ENCODE results near the gene KAT8.
A peak's percentile ranks its signal among the peaks of the same experiment; 100 is the strongest.
"Not testable (repeated sequence)": the region's sequence is repeated elsewhere in the genome, so short reads cannot be mapped to it uniquely, and the experiment has no call there.

The KAT8 gene

DNA sequence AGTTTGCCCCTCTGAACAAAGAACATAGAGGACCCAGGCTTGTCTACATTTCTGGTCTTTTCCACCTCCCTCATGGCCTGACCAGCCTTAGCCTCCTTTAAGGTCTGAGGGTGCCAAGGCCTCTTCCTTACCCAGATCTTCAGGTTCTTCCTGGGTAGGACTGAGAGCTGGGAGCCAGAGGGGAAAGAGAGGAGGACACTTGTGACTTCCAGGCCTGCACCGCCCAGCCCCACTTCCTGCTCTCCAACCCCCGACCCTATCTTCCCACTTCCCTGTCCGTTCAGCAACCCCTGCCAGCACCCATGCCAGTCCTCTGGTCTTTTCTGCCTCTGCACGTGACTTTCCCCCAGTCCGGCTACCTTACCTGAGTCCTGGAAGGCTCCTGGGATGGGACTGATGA is 31.9 kb downstream of the KAT8 start:
- DNase-seq (ENCODE audit: low read depth): no peak

DNA sequence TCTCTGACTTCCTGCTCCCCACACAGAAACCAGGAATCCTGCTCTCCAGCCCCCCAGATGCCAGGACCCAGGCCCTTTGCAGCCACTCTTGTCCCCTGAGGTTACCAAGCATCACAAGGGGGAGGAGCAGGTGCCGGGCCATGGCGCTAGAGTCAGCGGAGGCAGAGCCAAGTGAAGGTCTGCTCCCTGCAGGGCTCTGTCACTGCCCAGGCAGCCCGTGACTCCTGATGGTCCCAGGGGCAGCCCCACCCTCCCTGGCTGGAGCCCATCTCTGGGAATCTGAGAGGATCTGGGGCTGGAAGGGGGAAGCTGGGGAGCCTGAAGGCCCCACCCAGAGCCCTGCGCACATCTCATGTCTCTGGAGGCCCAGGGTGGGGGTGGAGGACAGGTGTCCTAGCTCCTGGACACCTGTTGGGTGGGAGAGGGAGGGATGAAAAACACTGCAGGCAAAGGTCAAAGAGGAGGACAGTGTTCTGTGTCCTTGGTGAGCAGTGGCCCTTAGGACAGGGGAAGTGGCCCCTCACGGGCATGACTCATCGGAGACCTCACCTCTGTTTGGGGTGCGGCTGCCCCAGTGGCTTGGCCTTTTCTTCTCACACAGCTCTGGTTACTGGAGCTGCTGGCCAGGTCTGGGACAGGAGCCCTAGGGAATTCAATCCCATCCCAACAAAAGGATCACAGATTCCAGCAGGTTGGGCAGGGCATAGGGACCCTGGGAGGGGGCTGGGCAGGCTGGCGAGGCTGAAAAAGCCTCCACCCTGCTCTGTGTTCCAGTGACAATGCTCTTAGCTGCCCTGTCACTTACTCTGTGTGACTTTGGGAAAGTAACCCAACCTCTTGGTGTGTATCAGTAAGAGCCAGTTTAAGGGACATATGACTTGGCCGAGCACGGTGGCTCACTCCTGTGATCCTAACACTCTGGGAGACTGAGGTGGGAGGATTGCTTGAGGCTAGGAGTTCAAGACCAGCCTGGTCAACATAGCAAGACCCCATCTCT is 32.7 kb downstream of the KAT8 start, which contains the start of gene PRSS36:
PRSS36 (minus strand) TSS at position 173 of the 997 bp plus-strand sequence; CDS start at position 142, 31 bp downstream.
- DNase-seq (ENCODE audit: low read depth): no peak

DNA sequence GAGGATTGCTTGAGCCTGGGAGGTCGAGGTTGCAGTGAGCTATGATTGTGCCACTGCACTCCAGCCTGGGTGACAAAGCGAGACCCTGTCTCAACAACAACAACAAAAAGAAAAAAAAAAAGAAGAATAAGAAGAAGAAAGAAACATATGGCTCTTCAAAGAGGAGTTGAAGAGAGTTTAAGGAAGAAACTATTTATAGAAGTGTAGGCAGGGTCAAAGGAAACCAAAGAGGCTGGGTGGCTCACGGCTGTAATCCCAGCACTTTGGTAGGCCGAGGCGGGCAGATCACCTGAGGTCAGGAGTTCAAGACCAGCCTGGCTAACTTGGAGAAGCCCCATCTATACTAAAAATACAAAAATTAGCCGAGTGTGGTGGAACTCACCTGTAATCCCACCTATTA is 33.5 kb downstream of the KAT8 start:
- DNase-seq (ENCODE audit: low read depth): not testable (repeated sequence)

GRCh38 chr16:31157136-31157535 is 39.7 kb downstream of the KAT8 start:
- DNase-seq (ENCODE audit: low read depth): no peak

DNA sequence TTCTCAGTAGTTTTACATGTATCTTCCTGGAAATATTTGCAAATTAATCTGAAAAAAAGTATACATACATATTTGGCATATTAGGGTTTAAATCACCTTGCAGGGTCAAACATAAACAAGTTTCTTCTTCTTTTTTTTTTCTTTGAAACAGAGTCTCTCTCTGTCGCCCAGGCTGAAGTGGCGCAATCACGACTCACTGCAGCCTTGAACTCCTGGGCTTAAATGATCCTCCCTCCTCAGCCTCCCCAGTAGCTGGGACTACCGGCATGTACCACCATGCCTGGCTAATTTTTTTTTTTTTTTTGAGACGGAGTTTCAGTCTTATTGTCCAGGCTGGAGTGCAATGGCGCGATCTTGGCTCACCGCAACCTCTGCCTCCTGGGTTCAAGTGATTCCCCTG is 49.9 kb downstream of the KAT8 start:
- DNase-seq (ENCODE audit: low read depth): no peak

DNA sequence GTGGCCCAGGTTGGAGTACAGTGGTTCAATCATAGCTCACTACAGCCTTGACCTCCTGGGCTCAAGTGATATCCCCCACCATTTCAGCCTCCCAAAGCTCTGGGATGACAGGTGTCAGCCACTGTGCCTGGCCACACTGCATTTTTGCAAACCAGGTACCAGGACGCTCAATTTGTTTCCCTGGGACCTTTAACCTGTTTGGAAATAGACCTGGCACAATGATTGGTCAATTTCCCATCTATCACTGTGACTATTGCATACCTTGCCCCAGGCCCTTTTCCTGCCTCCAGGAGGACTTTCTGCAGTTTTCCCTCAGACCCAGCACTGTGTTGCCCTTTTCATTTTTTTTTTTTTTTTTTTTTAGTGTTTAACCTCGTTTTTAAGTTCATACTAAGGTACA is 51.4 kb downstream of the KAT8 start:
- DNase-seq (ENCODE audit: low read depth): no peak

DNA sequence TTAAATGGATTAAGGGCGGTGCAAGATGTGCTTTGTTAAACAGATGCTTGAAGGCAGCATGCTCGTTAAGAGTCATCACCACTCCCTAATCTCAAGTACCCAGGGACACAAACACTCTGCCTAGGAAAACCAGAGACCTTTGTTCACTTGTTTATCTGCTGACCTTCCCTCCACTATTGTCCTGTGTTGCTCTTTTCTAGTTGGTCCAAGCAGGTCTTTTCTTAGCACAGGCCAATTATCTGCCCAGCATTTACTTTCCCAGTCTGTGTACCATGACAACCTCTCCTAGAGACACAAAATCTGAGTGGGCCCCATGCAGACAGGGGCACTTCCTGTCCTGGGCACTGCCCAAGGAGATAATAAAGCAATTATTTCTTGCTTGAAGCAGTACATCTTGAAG is 52.6 kb downstream of the KAT8 start:
- not testable (repeated sequence) for DNase-seq (ENCODE audit: low read depth)

- no peak for DNase-seq (ENCODE audit: low read depth)
These were observed 59.7 kb downstream of the KAT8 start for GRCh38 chr16:31177136-31177535.

GRCh38 chr16:31179219-31179746 is 61.8 kb downstream of the KAT8 start:
- DNase-seq (ENCODE audit: low read depth): no peak

- DNase-seq (ENCODE audit: low read depth): peak; percentile 58
These were observed 62.4 kb downstream of the KAT8 start, which contains the start of gene FUS for GRCh38 chr16:31179747-31180459. Gene FUS, plus strand, starts transcription at chr16:31180139. Its CDS starts 76 bp downstream, at chr16:31180215.

All from stromal cell of bone marrow (primary cell).